ENCODE results near the gene XPR1. TPM values are rescaled to one million over a fixed set of nuclear protein-coding genes. Genes with fewer than 3 reads are reported as not detected.
A peak's percentile ranks its signal among the peaks of the same experiment; 100 is the strongest.

XPR1 gene
- 10 to 100 TPM in 6 of 10 donors, 1 to 10 TPM in 4; 9.0 to 12.7 (median 11.1) TPM for polyA plus RNA-seq (ENCODE audit: insufficient read length in 10 of 10)
- long read RNA-seq, donor 1 = 0 reads
- long read RNA-seq, donor 2, full-length matches to known transcripts = 2 of 2 reads
- long read RNA-seq, donor 2, partial matches to known transcripts = 0 of 2 reads
- long read RNA-seq, donor 2, other reads (novel, unspliced or antisense) = 0 of 2 reads
- long read RNA-seq, donor 3 = 0 reads
- long read RNA-seq, donor 4, full-length matches to known transcripts = 2 of 2 reads
- long read RNA-seq, donor 4, partial matches to known transcripts = 0 of 2 reads
- long read RNA-seq, donor 4, other reads (novel, unspliced or antisense) = 0 of 2 reads
- long read RNA-seq, donor 5, full-length matches to known transcripts = 4 of 4 reads
- long read RNA-seq, donor 5, partial matches to known transcripts = 0 of 4 reads
- long read RNA-seq, donor 5, other reads (novel, unspliced or antisense) = 0 of 4 reads
- long read RNA-seq, donor 6, full-length matches to known transcripts = 1 of 1 reads
- long read RNA-seq, donor 6, partial matches to known transcripts = 0 of 1 reads
- long read RNA-seq, donor 6, other reads (novel, unspliced or antisense) = 0 of 1 reads
- long read RNA-seq, donor 7, full-length matches to known transcripts = 2 of 2 reads
- long read RNA-seq, donor 7, partial matches to known transcripts = 0 of 2 reads
- long read RNA-seq, donor 7, other reads (novel, unspliced or antisense) = 0 of 2 reads
- long read RNA-seq, donor 8, full-length matches to known transcripts = 1 of 1 reads
- long read RNA-seq, donor 8, partial matches to known transcripts = 0 of 1 reads
- long read RNA-seq, donor 8, other reads (novel, unspliced or antisense) = 0 of 1 reads
- long read RNA-seq, donor 9 = 0 reads

GRCh38 chr1:180631766-180632325 is at the start of gene XPR1:
Gene XPR1 (plus strand): TSS chr1:180632022. CDS start chr1:180632202, 180 bp downstream.
- DNase-seq = peak; percentile 99

GRCh38 chr1:180584869-180585268 is 47.0 kb upstream of the XPR1 start:
- DNase-seq = no peak

GRCh38 chr1:180585994-180586359 is 45.8 kb upstream of the XPR1 start:
- DNase-seq = no peak

- DNase-seq = no peak
These were observed 45.1 kb upstream of the XPR1 start for GRCh38 chr1:180586671-180587155.

GRCh38 chr1:180588121-180588520 is 43.7 kb upstream of the XPR1 start:
- no peak for DNase-seq

- DNase-seq = no peak
These were observed 40.9 kb upstream of the XPR1 start for GRCh38 chr1:180590889-180591288.

- DNase-seq = no peak
These were observed 38.4 kb upstream of the XPR1 start for GRCh38 chr1:180593382-180593781.

- no peak for DNase-seq
These were observed 37.1 kb upstream of the XPR1 start for GRCh38 chr1:180594723-180595122.

GRCh38 chr1:180595966-180596365 is 35.9 kb upstream of the XPR1 start:
- DNase-seq = no peak

GRCh38 chr1:180597520-180597919 is 34.3 kb upstream of the XPR1 start:
- DNase-seq = no peak

- no peak for DNase-seq
These were observed 33.4 kb upstream of the XPR1 start for GRCh38 chr1:180598333-180598974.

- no peak for DNase-seq
These were observed 31.5 kb upstream of the XPR1 start for GRCh38 chr1:180600343-180600742.

GRCh38 chr1:180601512-180601911 is 30.3 kb upstream of the XPR1 start:
- DNase-seq = no peak

GRCh38 chr1:180603223-180603849 is 28.5 kb upstream of the XPR1 start:
- DNase-seq = no peak

GRCh38 chr1:180603850-180604226 is 28.0 kb upstream of the XPR1 start:
- no peak for DNase-seq

GRCh38 chr1:180606155-180606554 is 25.7 kb upstream of the XPR1 start:
- no peak for DNase-seq

- DNase-seq = no peak
These were observed 21.9 kb upstream of the XPR1 start for GRCh38 chr1:180609643-180610555.

- DNase-seq = no peak
These were observed 21.2 kb upstream of the XPR1 start for GRCh38 chr1:180610556-180611015.

- DNase-seq = no peak
These were observed 20.5 kb upstream of the XPR1 start for GRCh38 chr1:180611016-180611930.
